Endothelial cell of umbilical vein (primary cell): ENCODE data around the gene COL15A1. TPM values are rescaled to one million over a fixed set of nuclear protein-coding genes. Genes with fewer than 3 reads are reported as not detected.

Experiments used
- BruUV-seq: library from RNA; stranded (reverse); fragments of 400-500 nt; replicated peaks from 2 replicates; lab custom pipeline; 2021; lab: Mats Ljungman, UMichigan
- CTCF ChIA-PET: fragments of 300-600, 350-600 bp; sonication (Branson Sonifier 250); formaldehyde crosslinking; loops from one replicate; lab custom pipeline; 2021; ENCODE audit warnings: antibody characterized with exemption, inconsistent platforms; lab: Charles Lee
- POLR2A ChIA-PET: fragments of 300-600, 350-600 bp; sonication (Branson Sonifier 250); formaldehyde crosslinking; loops from one replicate; lab custom pipeline; 2021; ENCODE audit warnings: antibody characterized with exemption, inconsistent platforms; lab: Charles Lee
- DNase-seq: peaks from one replicate; pipeline ENCODE4 v3.0.0-alpha.2; 2011; ENCODE audit warnings: low read depth, low spot score
- FAIRE-seq: peaks from 2 replicates; lab custom pipeline; 2011; peaks lifted over from hg19 to GRCh38; lab: Jason Lieb, UNC
- H2AFZ ChIP-seq: 2 replicates; pipeline ENCODE4 v1.6.0; 2012; ENCODE audit warnings: low read depth, low read length, control low read depth, inconsistent platforms
- H3K27ac ChIP-seq: 2 replicates; pipeline ENCODE4 v1.5.1; 2011; ENCODE audit warnings: low read depth, mild to moderate bottlenecking, control low read depth, low read length, moderate library complexity; ENCODE audit not compliant: insufficient read depth
- H3K27me3 ChIP-seq, 2 experiments: 2 replicates each; pipeline versions ENCODE4 v1.6.0 to v1.6.1; 2011; ENCODE audit warnings: low read length in 2 of 2, mixed read lengths in 1 of 2; ENCODE audit not compliant: control insufficient read depth in 2 of 2, insufficient read depth in 2 of 2
- H3K36me3 ChIP-seq, 2 experiments: 2 replicates in 1 of 2; 3 replicates in 1 of 2; pipeline ENCODE4 v1.5.1; 2011; ENCODE audit warnings: low read length in 2 of 2, mild to moderate bottlenecking in 1 of 2, moderate library complexity in 1 of 2; ENCODE audit not compliant: control insufficient read depth in 2 of 2, insufficient read depth in 2 of 2; ENCODE audit errors: extremely low read depth in 1 of 2
- H3K4me1 ChIP-seq: 3 replicates; pipeline ENCODE4 v1.5.1; 2011; ENCODE audit warnings: mild to moderate bottlenecking, low read length; ENCODE audit not compliant: control insufficient read depth, insufficient read depth; ENCODE audit errors: extremely low read depth
- H3K4me2 ChIP-seq: 2 replicates; pipeline ENCODE4 v1.6.1; 2011; ENCODE audit warnings: low read length, control low read depth, mixed read lengths; ENCODE audit not compliant: insufficient read depth
- H3K4me3 ChIP-seq, 3 experiments: fragments of 200-600 bp in 1 of 3; sonication (generic), shearing (Covaris generic) in 1 of 3; replicated peaks in 1 of 3; 2 replicates each; pipeline ENCODE4 v1.5.1; 2011 to 2016; ENCODE audit warnings: control low read depth in 3 of 3, low read length in 3 of 3, mild to moderate bottlenecking in 2 of 3, inconsistent platforms in 1 of 3, low read depth in 1 of 3, moderate library complexity in 1 of 3; ENCODE audit not compliant: insufficient read depth in 1 of 3
- H3K79me2 ChIP-seq: 2 replicates; pipeline ENCODE4 v1.6.0; 2012; ENCODE audit warnings: low read length, inconsistent platforms; ENCODE audit not compliant: control insufficient read depth, insufficient read depth
- H3K9ac ChIP-seq: replicated peaks from 2 replicates; pipeline ENCODE3; 2011; ENCODE audit warnings: low read length, control low read depth; ENCODE audit not compliant: insufficient read depth; ENCODE audit errors: extremely low read depth
- H3K9me1 ChIP-seq: replicated peaks from 3 replicates; pipeline ENCODE4 v1.6.0; 2011; ENCODE audit warnings: mild to moderate bottlenecking, low read length; ENCODE audit not compliant: control insufficient read depth, insufficient read depth; ENCODE audit errors: extremely low read depth
- H3K9me3 ChIP-seq: replicated peaks from 2 replicates; pipeline ENCODE4 v1.5.1; 2012; ENCODE audit warnings: low read length, inconsistent platforms; ENCODE audit not compliant: control insufficient read depth, insufficient read depth
- H4K20me1 ChIP-seq: replicated peaks from 2 replicates; pipeline ENCODE3; 2011; ENCODE audit warnings: mild to moderate bottlenecking, low read length; ENCODE audit not compliant: control insufficient read depth, insufficient read depth; ENCODE audit errors: extremely low read depth
- CTCF ChIP-seq, 2 donors: IDR thresholded peaks; 1 replicate in 1 of 2; 2 replicates in 1 of 2; pipeline ENCODE4 v1.5.1; 2011; ENCODE audit warnings: low read length in 2 of 2, mild to moderate bottlenecking in 2 of 2, moderate library complexity in 2 of 2, control low read depth in 1 of 2, inconsistent platforms in 1 of 2, low read depth in 1 of 2; ENCODE audit not compliant: insufficient read depth in 1 of 2; ENCODE audit errors: extremely low read depth in 1 of 2
- EZH2 ChIP-seq: IDR thresholded peaks from 2 replicates; pipeline ENCODE4 v1.6.1; 2012; ENCODE audit warnings: borderline replicate concordance, low read depth, mild to moderate bottlenecking, moderate library complexity, low read length, inconsistent platforms; ENCODE audit not compliant: severe bottlenecking
- FOS ChIP-seq: IDR thresholded peaks from 2 replicates; pipeline ENCODE4 v1.6.1; 2011; ENCODE audit warnings: mild to moderate bottlenecking, low read length, moderate library complexity, borderline replicate concordance; ENCODE audit not compliant: insufficient read depth
- GATA2 ChIP-seq: IDR thresholded peaks from 2 replicates; pipeline ENCODE4 v1.7.0; 2011; ENCODE audit warnings: low read depth, mild to moderate bottlenecking, moderate library complexity, mixed read lengths, low read length; ENCODE audit not compliant: insufficient read length, insufficient read depth
- JUN ChIP-seq: IDR thresholded peaks from 2 replicates; pipeline ENCODE4 v1.6.1; 2011; ENCODE audit warnings: borderline replicate concordance, low read depth; ENCODE audit not compliant: insufficient read length, insufficient read depth
- MAX ChIP-seq: IDR thresholded peaks from 2 replicates; pipeline ENCODE4 v1.6.1; 2011; ENCODE audit not compliant: insufficient read depth, insufficient read length
- MYC ChIP-seq: IDR thresholded peaks from one replicate; pipeline ENCODE4 v1.6.1; 2011; ENCODE audit warnings: mild to moderate bottlenecking, low read depth, low read length
- POLR2A ChIP-seq: IDR thresholded peaks from 2 replicates; pipeline ENCODE4 v1.6.1; 2012; ENCODE audit warnings: low read depth, mild to moderate bottlenecking, control low read depth, low read length
- POLR2AphosphoS5 ChIP-seq: IDR thresholded peaks from 2 replicates; pipeline ENCODE4 v1.6.1; 2012; ENCODE audit warnings: low read depth, mild to moderate bottlenecking, control low read depth, low read length, moderate library complexity; ENCODE audit not compliant: insufficient read depth
- dilution Hi-C: fragments of 300-500 bp; cut with MboI; formaldehyde crosslinking; loops from one replicate; pipeline ENCODE4 v1.15.0; 2019; ENCODE audit warnings: low sequenced_read_pairs; ENCODE audit not compliant: extremely low pct_ligation_motif_present
- intact Hi-C: fragments of 100-400 bp; cut with micrococcal nuclease; formaldehyde crosslinking; loops from one replicate; pipeline ENCODE4 v1.10.0; 2022
- polyA plus RNA-seq, 4 experiments: library from polyadenylated mRNA; depleted of rRNA in 3 of 4; stranded (reverse) in 3 of 4; unstranded in 1 of 4; fragments of >200 nt; gene quantifications; 2 replicates each; pipeline versions ENCODE4 v1.2.1 to v1.2.3, GENCODE V29; 2011 to 2012; ENCODE audit warnings: missing spikeins in 1 of 4
- total RNA-seq: library from RNA; stranded (reverse); gene quantifications from 2 replicates; pipeline ENCODE4 v1.2.3, GENCODE V29; 2021

COL15A1 gene
- total and polyA plus RNA-seq, 2 donors (not counting 3 experiments of a cell fraction or from before 2014, with no cell fraction given), result not detected

- dilution Hi-C loops (no loop called here), intact Hi-C loops (no loop called here)
- no peaks in the 10 kb centered on the region for H3K9me1 ChIP-seq
- no peak overlapping the region for H3K9ac ChIP-seq
- H3K79me2 ChIP-seq, result no peaks in the 10 kb centered on the region
- TF ChIP-seq MYC (no peak), POLR2AphosphoS5 (no peak), EZH2 (no peak), GATA2 (no peak), MAX (no peak), POLR2A (no peak), JUN (no peak), FOS (no peak), CTCF (IDR thresholded peaks at IDR 0.05; ENCODE audit: extremely low read depth in 1 of 2, insufficient read depth in 1 of 2, low read depth in 1 of 2, low read length in 2 of 2) (no peak)
- ChIA-PET POLR2A (no interaction called here), CTCF (no interaction called here)
- no peaks in the 10 kb centered on the region for H3K27me3 ChIP-seq
- peaks cover 4% of the 10 kb centered on the region for H3K4me1 ChIP-seq
- no peaks in the 10 kb centered on the region for H3K36me3 ChIP-seq
- no peaks in the 10 kb centered on the region for H4K20me1 ChIP-seq
- BruUV-seq, result no TSS peak
- H3K9me3 ChIP-seq, result no peaks in the 10 kb centered on the region
- no peak for FAIRE-seq
- H3K27ac ChIP-seq, result no peak overlapping the region
- H3K4me2 ChIP-seq, result no peak overlapping the region
- H2AFZ ChIP-seq, result no peak overlapping the region
- no peak for DNase-seq
- no peak overlapping the region for H3K4me3 ChIP-seq
Measured at GRCh38 chr9:99044827-99045226, 101.1 kb downstream of the COL15A1 start.
